Naive thymus-derived CD8-positive, alpha-beta T cell (primary cell): ENCODE measurements around the gene FAXDC2. TPM values are rescaled to one million over a fixed set of nuclear protein-coding genes. Genes with fewer than 3 reads are reported as not detected.
"Not testable (repeated sequence)": the region's sequence is repeated elsewhere in the genome, so short reads cannot be mapped to it uniquely, and the experiment has no call there.

Source experiments
- ATAC-seq, 2 donors: fragments of 150-1000 bp; cut with Tn5 transposase in 1 of 2; sonication (Bioruptor Pico), chemical (Tn5 transposase) in 1 of 2; 1 replicate in 1 of 2; 2 replicates in 1 of 2; pipeline ENCODE4 v1.10.0; 2021; ENCODE audit warnings: mild to moderate bottlenecking in 2 of 2, moderate library complexity in 2 of 2
- POLR2A ChIA-PET: fragments of 350-600 bp; sonication (Branson Sonifier 250); formaldehyde crosslinking; loops from one replicate; lab custom pipeline; 2021; ENCODE audit warnings: antibody characterized with exemption; lab: Charles Lee
- DNase-seq, 10 donors: peaks; one replicate each; pipeline versions ENCODE4 v3.0.0 to v3.0.0-alpha.2; 2020 to 2022
- H3K27ac Mint-ChIP-seq, 10 donors: one replicate each; pipeline ENCODE4 v1.8.0; 2020 to 2022; ENCODE audit warnings: mild to moderate bottlenecking in 10 of 10, mixed read lengths in 10 of 10, moderate library complexity in 4 of 10, inconsistent platforms in 1 of 10
- H3K27me3 Mint-ChIP-seq, 5 donors: one replicate each; pipeline ENCODE4 v1.8.0; 2021 to 2022; ENCODE audit warnings: mixed read lengths in 5 of 5
- H3K36me3 Mint-ChIP-seq, 3 donors: one replicate each; pipeline ENCODE4 v1.8.0; 2020 to 2022; ENCODE audit warnings: mixed read lengths in 3 of 3, mild to moderate bottlenecking in 2 of 3, inconsistent platforms in 1 of 3
- H3K4me1 Mint-ChIP-seq, 4 donors: one replicate each; pipeline ENCODE4 v1.8.0; 2021 to 2022; ENCODE audit warnings: mixed read lengths in 4 of 4
- H3K4me3 Mint-ChIP-seq, 10 donors: one replicate each; pipeline ENCODE4 v1.8.0; 2020 to 2022; ENCODE audit warnings: mild to moderate bottlenecking in 10 of 10, mixed read lengths in 10 of 10, moderate library complexity in 6 of 10, inconsistent platforms in 1 of 10
- H3K9me3 Mint-ChIP-seq, 9 donors: one replicate each; pipeline ENCODE4 v1.8.0; 2020 to 2022; ENCODE audit warnings: mixed read lengths in 9 of 9, mild to moderate bottlenecking in 3 of 9, inconsistent platforms in 1 of 9, moderate library complexity in 1 of 9
- polyA plus RNA-seq, 3 donors: library from polyadenylated mRNA; unstranded; fragments of 300-500 nt; fragmentation: Illumina TruSeq; gene quantifications; one replicate each; pipeline ENCODE4 v1.2.3, GENCODE V29; 2021
- total RNA-seq, 8 experiments: library from RNA in 2 of 8; stranded (reverse) in 2 of 8; gene quantifications; one replicate each; pipeline ENCODE4 v1.2.3 and lab custom pipeline; 2021 to 2026

The FAXDC2 gene
- total and polyA plus RNA-seq, 5 experiments from 2014 or later: 0.22 to 0.86 (median 0.51) TPM; not detected in 1

GRCh38 chr5:154822896-154823295 is 27.5 kb downstream of the FAXDC2 start:
- not testable (repeated sequence) for ATAC-seq, DNase-seq, H3K4me3 Mint-ChIP-seq, H3K9me3 Mint-ChIP-seq, H3K27me3 Mint-ChIP-seq
- Mint-ChIP-seq H3K4me1 (peaks cover 13 to 28% (median 14%) of the 10 kb centered on the region in 4 donors), H3K36me3 (peaks cover 0 to 11% (median 2%) of the 10 kb centered on the region in 3 donors), H3K27ac (peak overlapping the region in 1 of 10 donors; percentile 48)
- POLR2A ChIA-PET: interaction anchor here (0.6 to 0.9 kb wide), 2 partner anchors 8 to 60 kb away, joined by 3 to 5 read pairs; no protein-coding TSS in a partner anchor

- Mint-ChIP-seq H3K36me3 (peaks cover 0 to 26% (median 2%) of the 10 kb centered on the region in 3 donors), H3K4me3 (peak overlapping the region in 1 of 10 donors; percentile 16), H3K27me3 (no peaks in the 10 kb centered on the region), H3K4me1 (peaks cover 14 to 29% (median 23%) of the 10 kb centered on the region in 4 donors), H3K27ac (peak overlapping the region in 5 of 10 donors; percentile 31 to 51 (median 40)), H3K9me3 (no peaks in the 10 kb centered on the region)
- no peak for DNase-seq
- ATAC-seq: no peak
- POLR2A ChIA-PET: interaction anchor here (1.0 kb wide), 1 partner anchor 38 kb away, joined by 4 read pairs; the partner anchor contains the start of gene CNOT8
Measured at GRCh38 chr5:154820383-154820782, 30.0 kb downstream of the FAXDC2 start.

GRCh38 chr5:154819546-154819945 is 30.9 kb downstream of the FAXDC2 start:
- POLR2A ChIA-PET: no interaction called here

GRCh38 chr5:154818471-154819116 is 31.8 kb downstream of the FAXDC2 start:
- peaks cover 20 to 44% (median 35%) of the 10 kb centered on the region in 4 donors for H3K4me1 Mint-ChIP-seq

More at GRCh38 chr5:154819546-154819945, 30.9 kb downstream of the FAXDC2 start:
- Mint-ChIP-seq H3K36me3 (peaks cover 0 to 34% (median 6%) of the 10 kb centered on the region in 3 donors), H3K4me1 (peaks cover 17 to 38% (median 30%) of the 10 kb centered on the region in 4 donors), H3K27me3 (no peaks in the 10 kb centered on the region), H3K27ac (peak overlapping the region in 8 of 10 donors; percentile 4 to 85 (median 36)), H3K9me3 (no peaks in the 10 kb centered on the region), H3K4me3 (no peak overlapping the region)
- DNase-seq (no peak), ATAC-seq (no peak)

GRCh38 chr5:154817815-154818214 is 32.6 kb downstream of the FAXDC2 start:
- DNase-seq (no peak), ATAC-seq (no peak)
- Mint-ChIP-seq H3K9me3 (no peaks in the 10 kb centered on the region), H3K27me3 (no peaks in the 10 kb centered on the region), H3K36me3 (peaks cover 0 to 45% (median 8%) of the 10 kb centered on the region in 3 donors), H3K4me3 (peak overlapping the region in 1 of 10 donors; percentile 4), H3K27ac (peak overlapping the region in 7 of 10 donors; percentile 7 to 87 (median 72)), H3K4me1 (peaks cover 22 to 52% (median 43%) of the 10 kb centered on the region in 4 donors)
- POLR2A ChIA-PET: interaction anchor here (1.3 kb wide), 1 partner anchor 18 kb away, joined by 3 read pairs; no protein-coding TSS in a partner anchor

More at GRCh38 chr5:154818471-154819116, 31.8 kb downstream of the FAXDC2 start:
- Mint-ChIP-seq H3K36me3 (peaks cover 0 to 40% (median 8%) of the 10 kb centered on the region in 3 donors), H3K4me3 (no peak overlapping the region), H3K27me3 (no peaks in the 10 kb centered on the region), H3K9me3 (no peaks in the 10 kb centered on the region), H3K27ac (peak overlapping the region in 7 of 10 donors; percentile 4 to 87 (median 42))
- no peak for ATAC-seq
- POLR2A ChIA-PET: interaction anchor here (1.3 kb wide), 1 partner anchor 17 kb away, joined by 3 read pairs; no protein-coding TSS in a partner anchor
- DNase-seq: no peak

- peaks cover 25 to 60% (median 49%) of the 10 kb centered on the region in 4 donors for H3K4me1 Mint-ChIP-seq
- H3K9me3 Mint-ChIP-seq: no peaks in the 10 kb centered on the region
- H3K27ac Mint-ChIP-seq: peak overlapping the region in 9 of 10 donors; percentile 58 to 87 (median 79)
- H3K27me3 Mint-ChIP-seq: no peaks in the 10 kb centered on the region
- POLR2A ChIA-PET: interaction anchor here (1.3 kb wide), 1 partner anchor 19 kb away, joined by 3 read pairs; no protein-coding TSS in a partner anchor
- peaks cover 1 to 49% (median 12%) of the 10 kb centered on the region in 3 donors for H3K36me3 Mint-ChIP-seq
- no peak overlapping the region for H3K4me3 Mint-ChIP-seq
- DNase-seq (no peak), ATAC-seq (no peak)
Measured at GRCh38 chr5:154816891-154817492, 33.4 kb downstream of the FAXDC2 start.

- H3K36me3 Mint-ChIP-seq: peaks cover 6 to 61% (median 18%) of the 10 kb centered on the region in 3 donors
- peak overlapping the region in 1 of 10 donors; percentile 7 for H3K4me3 Mint-ChIP-seq
- H3K4me1 Mint-ChIP-seq: peaks cover 25 to 61% (median 49%) of the 10 kb centered on the region in 4 donors
- H3K27ac Mint-ChIP-seq: peak overlapping the region; percentile 75 to 87 (median 83)
- H3K9me3 Mint-ChIP-seq: no peaks in the 10 kb centered on the region
- DNase-seq (no peak), ATAC-seq (no peak)
- POLR2A ChIA-PET: no interaction called here
- no peaks in the 10 kb centered on the region for H3K27me3 Mint-ChIP-seq
Measured at GRCh38 chr5:154815684-154816247, 34.6 kb downstream of the FAXDC2 start.

GRCh38 chr5:154815025-154815424 is 35.4 kb downstream of the FAXDC2 start:
- POLR2A ChIA-PET: interaction anchor here (0.8 to 1.7 kb wide), 3 partner anchors 8 to 43 kb away, joined by 3 to 13 read pairs (median 5); partner anchors contain the start of gene CNOT8
- H3K9me3 Mint-ChIP-seq: no peaks in the 10 kb centered on the region
- H3K4me3 Mint-ChIP-seq: peak overlapping the region in 1 of 10 donors; percentile 7
- ATAC-seq: no peak
- no peaks in the 10 kb centered on the region for H3K27me3 Mint-ChIP-seq
- H3K36me3 Mint-ChIP-seq: peaks cover 6 to 69% (median 19%) of the 10 kb centered on the region in 3 donors
- peaks cover 25 to 55% (median 46%) of the 10 kb centered on the region in 4 donors for H3K4me1 Mint-ChIP-seq
- no peak for DNase-seq
- peak overlapping the region in 9 of 10 donors; percentile 75 to 87 (median 82) for H3K27ac Mint-ChIP-seq

GRCh38 chr5:154813736-154814135 is 36.7 kb downstream of the FAXDC2 start:
- Mint-ChIP-seq H3K36me3 (peaks cover 6 to 79% (median 22%) of the 10 kb centered on the region in 3 donors), H3K27me3 (no peaks in the 10 kb centered on the region), H3K4me3 (peak overlapping the region in 8 of 10 donors; percentile 30 to 76 (median 54)), H3K9me3 (no peaks in the 10 kb centered on the region), H3K27ac (peak overlapping the region; percentile 9 to 96 (median 92)), H3K4me1 (peaks cover 24 to 55% (median 39%) of the 10 kb centered on the region in 4 donors)
- ATAC-seq (peak; percentile 95 to 99), DNase-seq (peak; percentile 24 to 86 (median 66))
- POLR2A ChIA-PET: interaction anchor here (0.6 to 1.7 kb wide), 2 partner anchors 29 to 44 kb away, joined by 4 to 13 read pairs; partner anchors contain the start of gene CNOT8

GRCh38 chr5:154813158-154813557 is 37.2 kb downstream of the FAXDC2 start:
- peaks cover 23 to 55% (median 36%) of the 10 kb centered on the region in 4 donors for H3K4me1 Mint-ChIP-seq
- ATAC-seq (no peak), DNase-seq (no peak)
- H3K27me3 Mint-ChIP-seq: no peaks in the 10 kb centered on the region
- H3K27ac Mint-ChIP-seq: peak overlapping the region in 9 of 10 donors; percentile 9 to 96 (median 82)
- H3K4me3 Mint-ChIP-seq: peak overlapping the region in 8 of 10 donors; percentile 30 to 76 (median 50)
- no peaks in the 10 kb centered on the region for H3K9me3 Mint-ChIP-seq
- POLR2A ChIA-PET: interaction anchor here (1.7 kb wide), 1 partner anchor 45 kb away, joined by 13 read pairs; the partner anchor contains the start of gene CNOT8
- peaks cover 6 to 83% (median 22%) of the 10 kb centered on the region in 3 donors for H3K36me3 Mint-ChIP-seq

GRCh38 chr5:154811653-154812465 is 38.5 kb downstream of the FAXDC2 start:
- Mint-ChIP-seq H3K9me3 (no peaks in the 10 kb centered on the region), H3K4me1 (peaks cover 21 to 53% (median 35%) of the 10 kb centered on the region in 4 donors), H3K27me3 (no peaks in the 10 kb centered on the region), H3K27ac (peak overlapping the region; percentile 7 to 88 (median 44)), H3K36me3 (peaks cover 6 to 88% (median 26%) of the 10 kb centered on the region in 3 donors), H3K4me3 (peak overlapping the region in 6 of 10 donors; percentile 0 to 44 (median 36))
- ATAC-seq: peak; percentile 48 to 56
- POLR2A ChIA-PET: no interaction called here
- DNase-seq: peak; percentile 43 to 81 (median 60)
